GM06990 (cell line): ENCODE measurements around the gene UFL1.
"Not testable (repeated sequence)": the region's sequence is repeated elsewhere in the genome, so short reads cannot be mapped to it uniquely, and the experiment has no call there.

Experiments
- DNase-seq: peaks from one replicate; pipeline ENCODE4 v3.0.0-alpha.2; 2011; ENCODE audit not compliant: insufficient read length; ENCODE audit errors: extremely low read depth
- H3K27me3 ChIP-seq: replicated peaks from 2 replicates; pipeline ENCODE4 v1.6.0; 2011; ENCODE audit warnings: low read length; ENCODE audit not compliant: control insufficient read depth, insufficient read depth
- H3K36me3 ChIP-seq: 2 replicates; pipeline ENCODE4 v1.5.1; 2011; ENCODE audit warnings: low read length; ENCODE audit not compliant: control insufficient read depth, insufficient read depth
- H3K4me3 ChIP-seq: replicated peaks from 2 replicates; pipeline ENCODE4 v1.5.1; 2011; ENCODE audit warnings: low read depth, mild to moderate bottlenecking, control low read depth, low read length
- TF ChIP-seq, protein P1 (sequence below): IDR thresholded peaks from 2 replicates; pipeline ENCODE4 v1.5.1; 2011; ENCODE audit warnings: low read length, control low read depth, mild to moderate bottlenecking, inconsistent platforms; ENCODE audit not compliant: insufficient read depth, poor library complexity, severe bottlenecking

Gene UFL1

DNA sequence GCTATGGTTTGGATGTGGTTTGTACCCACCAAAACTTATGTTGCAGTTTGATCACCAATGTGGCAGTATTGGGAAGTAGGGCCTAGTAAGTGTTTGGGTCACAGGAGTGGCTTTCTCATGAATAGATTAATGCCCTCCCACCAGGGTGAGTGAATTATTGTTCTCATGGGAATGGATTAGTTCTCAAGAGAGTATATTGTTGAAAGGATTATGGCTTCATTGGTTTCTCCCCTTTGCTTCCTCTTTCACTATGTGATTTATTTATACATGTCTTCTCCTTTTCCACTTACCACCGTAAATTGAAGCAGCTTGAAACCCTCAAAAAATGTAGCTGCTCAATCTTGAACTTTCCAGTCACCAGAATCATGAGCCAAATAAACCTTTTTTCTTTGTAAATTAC, 10.8 kb downstream of the UFL1 start:
- Histone ChIP-seq H3K27me3 (no peaks in the 10 kb centered on the region), H3K4me3 (no peak overlapping the region), H3K36me3 (peaks cover 8% of the 10 kb centered on the region)
- TF ChIP-seq, protein P1, sequence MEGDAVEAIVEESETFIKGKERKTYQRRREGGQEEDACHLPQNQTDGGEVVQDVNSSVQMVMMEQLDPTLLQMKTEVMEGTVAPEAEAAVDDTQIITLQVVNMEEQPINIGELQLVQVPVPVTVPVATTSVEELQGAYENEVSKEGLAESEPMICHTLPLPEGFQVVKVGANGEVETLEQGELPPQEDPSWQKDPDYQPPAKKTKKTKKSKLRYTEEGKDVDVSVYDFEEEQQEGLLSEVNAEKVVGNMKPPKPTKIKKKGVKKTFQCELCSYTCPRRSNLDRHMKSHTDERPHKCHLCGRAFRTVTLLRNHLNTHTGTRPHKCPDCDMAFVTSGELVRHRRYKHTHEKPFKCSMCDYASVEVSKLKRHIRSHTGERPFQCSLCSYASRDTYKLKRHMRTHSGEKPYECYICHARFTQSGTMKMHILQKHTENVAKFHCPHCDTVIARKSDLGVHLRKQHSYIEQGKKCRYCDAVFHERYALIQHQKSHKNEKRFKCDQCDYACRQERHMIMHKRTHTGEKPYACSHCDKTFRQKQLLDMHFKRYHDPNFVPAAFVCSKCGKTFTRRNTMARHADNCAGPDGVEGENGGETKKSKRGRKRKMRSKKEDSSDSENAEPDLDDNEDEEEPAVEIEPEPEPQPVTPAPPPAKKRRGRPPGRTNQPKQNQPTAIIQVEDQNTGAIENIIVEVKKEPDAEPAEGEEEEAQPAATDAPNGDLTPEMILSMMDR: no peak
- no peak for DNase-seq

DNA sequence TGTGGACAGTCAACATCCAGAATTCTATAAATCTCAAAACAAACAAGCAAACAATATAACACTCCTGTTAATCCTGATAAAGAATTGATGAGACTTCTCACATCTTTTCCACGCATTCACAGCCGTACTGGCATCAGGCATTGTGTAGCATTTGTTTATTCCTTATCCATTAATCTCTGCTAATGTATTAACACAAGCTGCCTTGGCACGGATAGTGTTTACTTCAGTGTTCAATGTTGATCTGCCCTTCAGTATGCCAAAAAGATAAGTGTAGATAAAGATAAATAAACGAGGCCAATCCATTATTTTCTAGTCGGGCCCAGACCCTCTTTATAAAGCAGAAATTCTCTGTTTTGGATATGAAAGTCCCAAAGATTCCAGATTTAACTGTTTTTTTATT, 16.1 kb downstream of the UFL1 start:
- DNase-seq: no peak

GRCh38 chr6:96542702-96543101, 21.1 kb downstream of the UFL1 start:
- TF ChIP-seq, protein P1: peak; percentile 42
- no peak overlapping the region for H3K4me3 ChIP-seq
- H3K27me3 ChIP-seq: no peaks in the 10 kb centered on the region
- H3K36me3 ChIP-seq: peaks cover 3% of the 10 kb centered on the region
- no peak for DNase-seq

More for the DNA sequence above, 16.1 kb downstream of the UFL1 start:
- Histone ChIP-seq H3K4me3 (no peak overlapping the region), H3K36me3 (peaks cover 2% of the 10 kb centered on the region; the same call in 1 of the 2 replicates), H3K27me3 (no peaks in the 10 kb centered on the region)
- TF ChIP-seq, protein P1: no peak

DNA sequence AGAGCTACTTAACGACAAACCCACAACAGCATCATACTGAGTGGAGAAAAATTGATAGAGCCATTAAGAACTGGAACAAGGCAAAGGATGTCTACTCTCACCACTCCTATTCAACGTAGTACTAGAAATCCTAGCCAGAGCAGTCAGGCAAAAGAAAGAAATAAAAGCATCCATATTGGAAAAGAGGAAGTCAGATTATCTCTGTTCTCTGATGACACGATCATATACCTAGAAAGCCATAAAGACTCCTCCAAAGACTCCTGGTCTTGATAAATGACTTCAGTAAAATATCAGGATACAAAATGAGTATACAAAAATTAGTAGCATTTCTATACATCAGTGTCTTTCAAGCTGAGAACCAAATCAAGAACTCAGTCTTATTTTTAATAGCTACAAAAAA, 24.3 kb downstream of the UFL1 start:
- no peaks in the 10 kb centered on the region for H3K27me3 ChIP-seq
- DNase-seq: no peak
- TF ChIP-seq, protein P1: no peak
- peaks cover 8% of the 10 kb centered on the region for H3K36me3 ChIP-seq
- H3K4me3 ChIP-seq: no peak overlapping the region

- TF ChIP-seq, protein P1: no peak
- H3K36me3 ChIP-seq: peaks cover 9% of the 10 kb centered on the region
- DNase-seq: no peak
- H3K4me3 ChIP-seq: no peak overlapping the region
- H3K27me3 ChIP-seq: no peaks in the 10 kb centered on the region
Measured at GRCh38 chr6:96547654-96548053, 26.0 kb downstream of the UFL1 start.

GRCh38 chr6:96554558-96554957, 33.0 kb downstream of the UFL1 start:
- no peak overlapping the region for H3K4me3 ChIP-seq
- no peaks in the 10 kb centered on the region for H3K27me3 ChIP-seq
- DNase-seq: no peak
- TF ChIP-seq, protein P1: no peak
- H3K36me3 ChIP-seq: peaks cover 5% of the 10 kb centered on the region

- not testable (repeated sequence) for H3K27me3 ChIP-seq, DNase-seq, H3K4me3 ChIP-seq, H3K36me3 ChIP-seq
Measured at GRCh38 chr6:96559740-96560139, 38.1 kb downstream of the UFL1 start.
